Measurements from ENCODE around the gene AMIGO3.
A peak's percentile ranks its signal among the peaks of the same experiment; 100 is the strongest.

Gene AMIGO3

GRCh38 chr3:49724586-49724985 lies 5.1 kb upstream of the AMIGO3 start:
- DNase-seq (ENCODE audit: low read depth) = no peak

- peak; percentile 88 for DNase-seq (ENCODE audit: low read depth)
Measured at GRCh38 chr3:49723628-49724551, 4.4 kb upstream of the AMIGO3 start, which contains the start of gene GMPPB. Gene GMPPB, minus strand, starts transcription at chr3:49723951. Its CDS starts 225 bp downstream, at chr3:49723726.

- DNase-seq (ENCODE audit: low read depth) = peak; percentile 33
Measured at GRCh38 chr3:49723296-49723627, 3.8 kb upstream of the AMIGO3 start.

GRCh38 chr3:49722896-49723295 lies 3.4 kb upstream of the AMIGO3 start:
- DNase-seq (ENCODE audit: low read depth) = no peak

DNA sequence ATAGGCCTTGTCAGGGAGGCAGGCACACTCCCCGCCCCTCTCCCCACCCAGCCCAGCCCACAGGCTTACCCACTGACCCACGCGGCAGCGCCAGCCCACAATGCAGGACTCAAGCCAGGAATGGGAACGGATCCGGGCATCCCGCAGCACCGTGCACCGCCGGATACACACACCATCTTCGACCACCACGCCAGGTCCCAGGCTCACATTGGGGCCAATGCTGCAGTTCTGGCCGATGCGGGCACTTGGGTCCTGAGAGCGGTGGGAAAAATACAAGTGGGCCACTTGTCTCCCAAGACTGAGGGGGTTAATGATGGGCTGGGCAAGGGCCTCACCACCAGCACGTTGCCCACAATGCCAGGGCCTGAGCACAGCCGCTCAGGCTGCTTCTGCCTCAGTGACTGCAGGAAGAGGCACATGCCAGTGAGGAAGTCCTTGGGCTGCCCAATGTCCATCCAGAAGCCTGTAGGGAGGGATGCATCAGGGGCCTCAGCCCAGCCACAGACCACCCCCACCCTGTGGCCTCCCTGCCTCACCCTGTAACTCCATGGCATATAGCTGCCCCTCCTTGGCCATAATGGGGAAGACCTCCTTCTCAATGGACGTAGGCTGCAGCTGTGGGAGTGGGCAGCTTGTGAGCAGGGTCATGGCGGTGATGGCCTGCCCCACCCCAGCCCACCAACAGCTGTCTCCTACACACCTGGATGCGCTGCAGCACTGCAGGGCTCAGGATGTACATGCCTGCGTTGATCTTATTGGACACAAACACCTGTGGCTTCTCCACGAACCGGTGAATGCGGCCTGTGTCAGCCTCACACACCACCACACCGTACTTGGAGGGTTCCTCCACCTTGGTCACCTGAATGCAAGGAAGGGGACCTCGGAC lies 2.7 kb upstream of the AMIGO3 start:
- DNase-seq (ENCODE audit: low read depth) = no peak

GRCh38 chr3:49721596-49721895 lies 2.1 kb upstream of the AMIGO3 start:
- DNase-seq (ENCODE audit: low read depth) = no peak

GRCh38 chr3:49720855-49721595 lies 1.5 kb upstream of the AMIGO3 start:
- DNase-seq (ENCODE audit: low read depth) = no peak

GRCh38 chr3:49718858-49719213 lies 648 bp downstream of the AMIGO3 start:
- no peak for DNase-seq (ENCODE audit: low read depth)

GRCh38 chr3:49717959-49718857 lies 1.3 kb downstream of the AMIGO3 start:
- no peak for DNase-seq (ENCODE audit: low read depth)

DNA sequence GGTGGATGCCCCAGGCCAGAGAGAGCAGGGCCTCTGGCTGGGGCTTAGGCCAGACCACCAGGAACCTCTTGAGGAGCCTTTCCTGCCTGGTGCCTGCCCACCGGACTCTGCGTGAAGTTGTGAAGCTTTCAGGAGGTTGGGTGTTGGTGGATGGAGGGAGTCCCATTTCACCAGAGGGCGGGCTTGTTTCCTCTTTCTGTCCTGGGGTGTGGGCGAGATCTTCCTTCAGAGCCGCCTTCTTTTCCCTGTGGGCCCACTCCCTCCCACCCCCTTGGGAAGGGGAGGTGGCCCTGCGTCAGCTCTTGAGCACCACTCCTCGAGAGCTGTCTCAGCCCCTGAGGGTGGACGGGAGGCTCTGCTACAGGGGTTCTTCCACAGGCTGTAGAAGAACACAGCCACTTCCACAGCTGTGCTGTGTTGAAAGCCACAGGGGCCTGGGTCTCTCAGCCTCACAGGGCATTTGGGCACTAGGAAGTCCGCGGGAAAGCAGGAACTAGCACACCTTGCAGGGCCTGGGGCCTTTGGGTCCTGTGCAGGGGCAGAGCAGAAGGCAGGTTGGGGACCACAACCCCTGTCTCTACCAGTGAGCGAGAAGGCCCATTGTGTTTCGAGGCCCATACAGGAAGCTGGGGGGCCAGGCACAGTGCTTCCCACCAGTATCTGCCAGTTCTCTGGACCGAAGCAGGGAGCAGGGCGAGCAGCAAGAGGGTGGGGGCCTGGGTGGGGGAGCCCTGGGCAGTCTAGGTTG lies 2.1 kb downstream of the AMIGO3 start:
- no peak for DNase-seq (ENCODE audit: low read depth)

DNA sequence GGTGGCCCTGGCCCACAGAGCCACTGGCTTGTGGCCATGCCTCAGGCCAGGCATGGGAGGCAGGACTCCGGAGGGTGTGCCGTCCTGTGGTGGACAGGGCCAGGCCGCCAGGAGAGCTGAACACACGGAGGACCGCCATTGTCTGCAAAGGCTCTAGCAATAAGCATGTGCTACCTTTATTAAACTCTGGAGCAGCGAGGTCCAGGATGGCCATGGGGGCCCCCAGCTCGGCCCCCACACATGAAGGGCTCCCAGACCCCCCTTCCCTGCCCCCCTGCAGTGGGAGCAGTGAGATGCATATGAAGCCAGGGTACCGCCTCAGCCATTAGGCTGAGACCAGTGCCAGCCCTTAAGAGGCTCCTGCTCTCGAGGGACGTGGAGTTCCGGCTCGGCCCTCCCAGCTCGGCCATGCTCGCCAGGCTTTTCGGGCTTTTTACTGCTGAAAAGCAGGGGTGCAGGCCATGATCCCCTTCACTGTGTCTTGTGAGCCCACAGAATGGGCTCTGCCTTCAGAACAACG lies 2.7 kb downstream of the AMIGO3 start:
- no peak for DNase-seq (ENCODE audit: low read depth)

DNA sequence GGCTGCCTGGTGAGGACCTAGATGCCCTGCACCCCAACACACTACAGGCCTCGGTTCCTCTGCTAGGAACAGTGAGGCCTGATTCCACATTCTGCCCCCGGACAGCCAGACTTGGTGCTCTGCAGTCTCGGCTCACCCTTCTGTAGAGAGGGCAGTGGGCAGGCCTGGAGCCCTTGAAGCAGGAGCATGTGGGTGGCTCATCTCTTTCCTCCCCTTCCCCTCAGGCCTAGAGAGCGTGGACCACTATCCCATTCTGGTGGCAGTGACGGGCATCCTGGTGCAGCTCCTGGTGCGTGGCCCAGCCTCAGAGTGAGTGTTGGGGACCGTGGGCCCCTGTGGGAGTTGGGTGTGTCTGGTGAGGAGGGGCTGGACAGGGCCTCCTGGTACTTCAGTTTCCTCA lies 3.3 kb downstream of the AMIGO3 start:
- no peak for DNase-seq (ENCODE audit: low read depth)

DNA sequence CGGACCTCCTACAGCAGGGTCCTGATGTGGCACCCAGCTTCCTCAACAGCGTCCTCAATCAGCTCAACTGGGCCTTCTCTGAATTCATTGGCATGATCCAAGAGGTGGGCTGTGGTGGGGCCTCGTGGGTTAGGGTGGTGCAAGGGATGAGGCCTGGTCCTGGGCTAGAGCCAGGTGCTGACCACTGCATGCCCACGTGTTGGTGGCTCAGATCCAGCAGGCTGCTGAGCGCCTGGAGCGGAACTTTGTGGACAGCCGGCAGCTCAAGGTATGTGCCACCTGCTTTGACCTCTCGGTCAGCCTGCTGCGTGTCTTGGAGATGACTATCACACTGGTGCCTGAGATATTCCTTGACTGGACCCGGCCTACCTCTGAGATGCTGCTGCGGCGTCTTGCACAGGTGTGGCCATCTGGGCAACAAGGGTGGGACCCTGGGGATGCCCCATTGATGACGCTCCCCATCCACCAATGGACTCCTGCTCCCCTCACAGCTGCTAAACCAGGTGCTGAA lies 3.8 kb downstream of the AMIGO3 start:
- DNase-seq (ENCODE audit: low read depth) = no peak

DNA sequence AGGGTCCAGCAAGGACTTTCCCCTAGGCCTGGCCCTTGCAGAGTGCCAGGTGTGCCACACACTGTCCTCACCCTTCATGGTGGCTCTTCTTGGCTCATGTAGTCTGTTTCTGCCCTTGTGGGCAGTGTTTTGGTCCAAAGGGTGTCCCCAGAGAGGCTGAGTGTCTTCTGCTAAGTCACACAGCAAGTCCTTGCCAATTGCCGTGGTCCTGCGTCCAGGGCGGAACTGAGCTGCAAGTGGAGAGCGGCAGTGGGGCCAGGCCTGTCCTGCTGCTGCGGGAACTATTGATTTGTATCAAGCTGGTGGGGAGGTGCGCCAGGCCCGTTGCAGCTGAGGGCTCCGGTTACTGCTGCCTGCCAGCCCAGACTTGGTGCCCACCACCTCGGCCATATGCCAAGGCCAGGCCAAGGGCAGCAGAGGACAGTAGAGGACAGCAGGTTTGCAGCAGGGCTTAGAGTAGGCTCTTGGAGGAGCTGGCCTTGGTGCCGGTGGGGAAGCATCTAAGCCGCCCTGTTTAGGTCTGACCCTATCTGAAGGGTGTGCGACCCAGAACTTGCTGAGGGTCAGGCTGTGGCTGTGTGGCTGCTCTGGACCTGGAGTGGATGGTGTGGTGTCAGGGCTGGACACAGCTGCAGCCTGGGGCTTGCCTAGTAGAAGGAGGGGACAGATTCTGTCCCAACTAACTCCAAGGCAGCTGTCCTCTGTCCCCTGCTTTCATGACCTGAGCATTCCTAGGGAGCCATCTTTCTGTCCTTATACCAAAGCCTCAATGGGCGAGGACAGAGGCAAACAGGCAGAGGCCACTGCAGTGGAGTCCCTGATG lies 4.5 kb downstream of the AMIGO3 start:
- DNase-seq (ENCODE audit: low read depth) = no peak

- no peak for DNase-seq (ENCODE audit: low read depth)
Measured at GRCh38 chr3:49713336-49714105, 6.0 kb downstream of the AMIGO3 start.

- no peak for DNase-seq (ENCODE audit: low read depth)
Measured at GRCh38 chr3:49712631-49713317, 6.7 kb downstream of the AMIGO3 start.

DNA sequence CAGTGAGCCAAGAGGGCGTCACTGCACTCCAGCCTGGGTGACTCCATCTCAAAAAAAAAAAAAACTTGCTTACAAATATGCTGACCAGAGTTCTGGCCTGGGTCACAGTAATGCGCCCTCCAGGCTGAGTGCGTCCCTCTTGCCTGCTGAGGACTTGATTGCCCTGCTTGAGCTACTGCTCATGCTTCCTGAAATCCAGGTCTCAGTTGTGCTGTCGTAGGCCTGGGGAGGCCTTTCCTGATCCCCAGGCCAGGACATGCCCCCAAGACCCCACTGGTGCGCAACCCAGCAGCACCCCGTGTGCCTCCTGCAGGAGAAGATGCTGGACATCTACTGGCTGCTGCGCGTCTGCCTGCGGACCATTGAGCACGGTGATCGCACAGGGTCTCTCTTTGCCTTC lies 7.3 kb downstream of the AMIGO3 start:
- no peak for DNase-seq (ENCODE audit: low read depth)

GRCh38 chr3:49711489-49711888 lies 8.0 kb downstream of the AMIGO3 start:
- no peak for DNase-seq (ENCODE audit: low read depth)

Data from activated T-helper 9 cell treated with anti-CD3 and anti-CD28 coated beads, Interleukin-2, amount 50 U/mL, for 16 hours (primary cell).